GM19099 (cell line): ENCODE data around the gene AP2A2.

Source experiments
- POLR2A ChIP-seq: IDR thresholded peaks from 3 replicates; pipeline ENCODE4 v1.6.1; 2011; ENCODE audit warnings: low read depth; ENCODE audit not compliant: insufficient read length; ENCODE audit errors: extremely low read depth

AP2A2 gene

GRCh38 chr11:1013631-1013935 lies 87.9 kb downstream of the AP2A2 start:
- no peak for TF ChIP-seq POLR2A

DNA sequence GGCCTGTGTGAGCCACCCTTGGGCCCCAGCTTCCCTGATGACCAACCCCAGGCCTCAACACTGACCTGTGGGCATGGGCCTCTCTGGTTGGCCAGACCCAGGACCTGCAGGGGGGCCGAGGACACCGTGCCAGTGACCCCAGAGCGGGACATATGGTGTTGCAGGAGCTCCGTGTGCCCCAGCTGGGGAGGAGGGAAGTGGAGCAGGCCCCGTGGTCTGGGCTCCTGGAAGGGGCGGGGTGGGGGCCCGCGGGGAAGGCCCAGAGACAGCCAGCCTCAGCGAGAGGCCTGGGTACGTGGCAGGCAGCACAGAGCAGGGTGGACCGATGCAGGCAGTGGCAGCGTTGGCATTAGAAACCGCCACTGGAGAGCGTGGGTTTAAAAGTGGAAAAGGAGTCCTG lies 88.6 kb downstream of the AP2A2 start:
- no peak for TF ChIP-seq POLR2A

DNA sequence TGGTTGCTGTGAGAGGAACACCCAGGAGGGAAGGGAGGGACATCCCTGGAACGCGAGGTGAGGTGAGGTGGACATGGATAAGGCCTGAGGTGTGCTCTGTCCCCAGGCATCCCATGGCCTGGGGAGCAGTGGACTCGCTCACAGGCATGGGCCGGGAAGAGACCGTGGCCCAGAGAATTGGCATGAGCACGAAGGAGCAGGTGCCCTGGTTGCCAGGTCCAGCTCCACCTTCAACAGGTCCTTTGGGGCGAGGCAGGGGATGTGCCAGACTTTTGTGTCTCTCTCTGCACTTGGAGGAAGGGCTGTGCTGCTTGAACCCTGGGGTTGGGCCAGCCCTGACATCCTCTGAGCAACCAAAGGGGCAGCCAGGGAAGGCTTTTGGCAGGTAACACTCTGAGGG lies 89.4 kb downstream of the AP2A2 start:
- TF ChIP-seq POLR2A = no peak

DNA sequence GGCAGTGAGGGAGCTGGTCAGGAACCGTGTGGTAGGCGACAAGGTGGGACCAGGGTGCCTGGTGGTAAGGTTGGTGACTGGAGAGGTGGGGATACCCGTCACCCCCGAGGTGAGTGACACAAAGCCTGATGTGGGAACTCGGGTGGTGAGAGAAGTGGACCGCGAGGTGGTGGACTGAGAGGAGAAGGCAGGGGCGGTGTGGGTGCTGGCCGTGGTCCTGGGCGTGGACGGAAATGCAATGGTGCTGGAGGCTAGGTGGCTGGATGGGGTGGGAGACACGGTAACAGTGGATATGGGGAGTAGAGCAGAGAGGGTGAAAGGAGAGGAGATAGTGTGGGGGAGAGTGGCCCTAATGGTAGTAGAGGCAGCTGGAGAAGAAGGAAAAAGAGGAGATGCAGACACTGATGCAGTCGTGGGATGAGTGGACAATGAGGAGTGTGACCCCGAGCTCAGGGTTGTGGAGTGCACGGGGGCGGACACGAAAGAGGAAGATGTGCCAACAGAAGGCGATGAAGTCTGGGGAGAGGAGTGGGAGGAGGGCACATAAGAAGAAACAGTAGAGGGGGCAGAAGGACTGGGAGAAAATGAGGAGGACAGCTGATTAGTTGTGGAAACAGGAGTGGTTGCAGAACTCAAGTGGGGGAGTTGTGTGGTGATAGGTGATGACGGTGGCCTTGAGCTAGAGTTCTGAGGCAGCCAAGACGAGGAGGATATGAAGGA lies 90.3 kb downstream of the AP2A2 start:
- no peak for TF ChIP-seq POLR2A

DNA sequence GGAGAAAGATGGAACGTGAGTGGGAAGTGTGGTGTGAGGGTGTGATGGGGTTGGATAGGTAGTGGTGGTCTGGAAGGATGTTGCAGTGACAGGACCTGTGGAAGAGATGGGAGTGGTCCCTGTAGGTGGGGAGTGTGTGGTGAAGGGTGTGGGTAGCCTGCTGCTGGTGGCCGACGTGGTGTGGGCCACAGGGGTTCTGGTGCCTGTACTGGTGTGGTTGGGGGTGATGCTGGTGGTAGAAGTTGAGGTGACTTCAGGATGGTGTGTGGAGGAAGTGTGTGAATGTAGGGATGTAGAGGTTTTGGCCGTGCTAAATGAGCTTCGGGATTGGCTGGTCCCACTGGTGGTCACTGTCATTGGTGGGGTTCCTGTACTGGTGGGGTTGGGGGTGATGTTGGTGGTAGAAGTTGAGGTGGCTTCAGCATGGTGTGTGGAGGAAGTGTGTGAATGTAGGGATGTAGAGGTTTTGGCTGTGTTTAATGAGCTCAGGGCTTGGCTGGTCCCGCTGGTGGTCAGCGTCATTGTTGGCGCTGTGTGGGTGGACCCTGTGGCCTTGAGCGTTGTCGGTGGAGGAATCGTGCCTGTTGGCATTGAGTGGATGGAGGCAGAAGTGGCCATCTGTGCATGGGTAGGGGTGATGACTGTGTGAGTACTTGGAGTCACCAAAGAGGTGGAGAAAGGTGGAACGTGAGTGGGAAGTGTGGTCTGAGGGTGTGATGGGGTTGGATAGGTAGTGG lies 91.8 kb downstream of the AP2A2 start:
- TF ChIP-seq POLR2A = no peak

DNA sequence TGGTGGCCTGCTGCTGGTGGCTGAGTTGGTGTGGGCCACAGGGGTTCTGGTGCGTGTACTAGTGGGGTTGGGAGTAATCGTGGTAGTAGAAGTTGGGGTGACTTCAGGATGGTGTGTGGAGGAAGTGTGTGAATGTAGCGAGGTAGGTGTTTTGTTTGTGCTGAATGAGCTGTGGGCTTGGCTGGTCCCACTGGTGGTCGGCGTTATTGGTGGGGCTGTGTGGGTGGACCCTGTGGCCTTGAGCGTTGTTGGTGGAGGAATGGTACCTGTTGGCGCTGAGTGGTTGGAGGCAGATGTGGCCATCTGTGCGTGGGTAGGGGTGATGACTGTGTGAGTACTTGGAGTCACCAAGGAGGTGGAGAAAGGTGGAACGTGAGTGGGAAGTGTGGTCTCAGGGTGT lies 92.4 kb downstream of the AP2A2 start:
- TF ChIP-seq POLR2A = no peak

- TF ChIP-seq POLR2A = no peak
Observed at GRCh38 chr11:1019321-1019910, 93.7 kb downstream of the AP2A2 start.

- TF ChIP-seq POLR2A = no peak
Observed at GRCh38 chr11:1020211-1020905, 94.7 kb downstream of the AP2A2 start.

GRCh38 chr11:1022411-1022810 lies 96.7 kb downstream of the AP2A2 start:
- TF ChIP-seq POLR2A = no peak

DNA sequence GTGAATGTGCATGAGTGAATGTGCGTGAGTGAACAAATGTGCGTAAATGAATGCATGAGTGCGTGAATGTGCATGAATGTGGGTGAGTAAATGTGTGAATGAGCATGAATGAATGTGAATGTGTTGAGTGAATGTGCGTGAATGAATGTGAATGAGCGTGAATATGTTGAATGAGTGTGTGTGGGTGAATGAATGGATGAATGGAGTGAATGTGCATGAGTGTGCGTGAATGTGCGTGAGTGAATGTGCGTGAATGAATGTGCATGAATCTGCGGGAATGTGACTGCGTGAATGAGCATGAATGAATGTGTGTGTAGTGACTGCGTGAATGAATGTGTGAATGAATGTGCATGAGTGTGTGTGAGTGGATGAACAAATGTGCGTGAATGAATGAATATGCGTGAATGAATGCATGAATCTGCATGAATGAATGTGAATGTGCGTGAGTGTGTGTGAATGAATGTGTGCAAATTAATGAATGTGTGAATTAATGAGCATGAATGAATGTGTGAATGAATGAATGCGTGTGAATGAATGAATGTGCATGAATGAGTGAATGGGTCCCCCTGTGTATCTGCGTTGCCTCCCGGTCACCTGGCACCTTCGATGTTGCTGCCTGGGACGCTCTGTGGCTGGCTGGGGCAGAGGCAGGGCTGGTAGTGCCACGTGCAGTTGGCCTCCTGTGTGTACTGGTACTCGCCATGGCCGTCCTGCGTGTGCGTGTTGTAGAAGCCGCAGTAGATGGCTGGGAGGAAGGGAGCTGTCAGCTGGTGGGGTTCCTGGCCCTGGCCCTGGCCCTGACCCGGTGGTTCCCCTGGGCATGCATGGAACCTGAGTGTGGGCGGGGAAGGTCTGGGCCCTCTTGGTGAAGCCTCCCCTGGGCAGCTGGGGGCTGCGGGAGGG lies 97.5 kb downstream of the AP2A2 start:
- no peak for TF ChIP-seq POLR2A

- TF ChIP-seq POLR2A = no peak
Observed at GRCh38 chr11:1023811-1024596, 98.3 kb downstream of the AP2A2 start.

DNA sequence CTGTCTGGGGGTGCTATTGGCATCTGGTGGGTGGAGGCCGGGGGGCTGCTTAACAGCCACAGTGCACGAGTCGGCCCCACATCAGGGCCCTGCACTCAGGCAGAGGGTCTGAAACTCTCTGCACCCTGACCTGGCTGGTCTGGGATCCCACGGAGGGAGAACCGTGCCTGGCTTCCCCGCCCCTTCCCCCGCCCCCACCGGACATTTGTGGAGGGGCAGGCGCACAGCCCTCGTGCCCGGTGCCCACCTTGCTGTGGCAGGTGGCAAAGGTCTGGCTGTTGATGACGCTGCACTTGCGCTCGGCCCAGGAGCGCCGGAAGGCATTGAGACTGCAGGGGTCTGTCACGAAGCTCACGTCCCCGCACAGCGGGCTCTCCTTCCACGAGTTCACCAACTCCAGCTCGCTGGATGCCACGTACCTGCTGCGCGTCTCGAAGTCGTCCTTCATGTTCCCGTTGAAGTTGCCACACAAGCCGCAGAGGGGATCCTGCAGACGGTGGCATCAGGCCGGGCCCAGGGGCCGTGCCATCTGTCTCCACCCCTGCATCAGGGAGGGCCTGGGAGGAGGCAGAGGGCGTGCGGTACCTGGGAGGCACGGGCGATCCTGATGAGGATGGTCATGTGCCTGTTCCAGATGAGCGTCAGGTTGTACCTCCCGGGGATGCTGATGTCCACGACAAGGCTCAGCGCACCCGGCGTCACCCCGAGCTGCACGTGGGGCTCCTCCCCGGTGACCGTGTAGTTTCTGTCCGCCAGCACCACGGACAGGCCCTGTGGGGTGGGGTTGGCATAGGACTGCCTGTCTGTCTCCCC lies 99.1 kb downstream of the AP2A2 start:
- TF ChIP-seq POLR2A = no peak
